Activated naive CD4-positive, alpha-beta T cell treated with anti-CD3 and anti-CD28 coated beads, Interleukin-2, amount 10 ng/mL, durations not matched to agents 7 days and 5 days (primary cell): ENCODE results near the gene OR4A16.

Experiments
- CTCF ChIA-PET: fragments of 350-600 bp; sonication (Branson Sonifier 250); formaldehyde crosslinking; loops from one replicate; lab custom pipeline; 2021; ENCODE audit warnings: antibody characterized with exemption; lab: Charles Lee
- DNase-seq: peaks from one replicate; pipeline ENCODE4 v3.0.0-alpha.2; 2020
- H3K27ac Mint-ChIP-seq: one replicate; pipeline ENCODE4 v1.8.0; 2021; ENCODE audit warnings: mild to moderate bottlenecking, moderate library complexity, mixed read lengths
- H3K27me3 Mint-ChIP-seq: one replicate; pipeline ENCODE4 v1.8.0; 2021; ENCODE audit warnings: mild to moderate bottlenecking, mixed read lengths
- H3K36me3 Mint-ChIP-seq: one replicate; pipeline ENCODE4 v1.8.0; 2021; ENCODE audit warnings: mixed read lengths
- H3K4me1 Mint-ChIP-seq: one replicate; pipeline ENCODE4 v1.8.0; 2021; ENCODE audit warnings: mixed read lengths
- H3K4me3 Mint-ChIP-seq: one replicate; pipeline ENCODE4 v1.8.0; 2021; ENCODE audit warnings: mild to moderate bottlenecking, moderate library complexity, mixed read lengths
- H3K9me3 Mint-ChIP-seq: one replicate; pipeline ENCODE4 v1.8.0; 2021; ENCODE audit warnings: mixed read lengths

Gene OR4A16, protein sequence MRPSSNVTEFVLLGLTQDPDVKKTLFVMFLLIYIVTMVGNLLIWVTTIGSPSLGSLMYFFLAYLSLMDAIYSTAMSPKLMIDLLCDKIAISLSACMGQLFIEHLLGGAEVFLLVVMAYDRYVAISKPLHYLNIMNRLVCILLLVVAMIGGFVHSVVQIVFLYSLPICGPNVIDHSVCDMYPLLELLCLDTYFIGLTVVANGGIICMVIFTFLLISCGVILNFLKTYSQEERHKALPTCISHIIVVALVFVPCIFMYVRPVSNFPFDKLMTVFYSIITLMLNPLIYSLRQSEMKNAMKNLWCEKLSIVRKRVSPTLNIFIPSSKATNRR

DNA sequence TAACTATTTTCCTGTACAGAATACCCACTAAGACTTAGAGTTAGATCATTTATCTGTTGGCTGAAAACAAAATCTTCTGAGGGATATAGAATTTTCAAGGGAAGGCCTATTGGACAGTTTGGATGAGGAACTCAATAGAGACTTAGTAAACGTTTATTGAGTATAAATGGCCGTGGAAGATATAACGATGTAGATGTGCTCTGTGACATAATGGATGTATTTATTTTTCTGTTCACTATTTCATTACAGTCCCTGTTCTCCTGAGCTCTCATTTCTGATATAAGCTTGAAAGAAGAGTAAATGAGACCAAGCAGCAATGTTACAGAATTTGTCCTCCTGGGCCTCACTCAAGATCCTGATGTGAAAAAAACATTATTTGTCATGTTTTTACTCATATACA lies at the start of gene OR4A16:
OR4A16 (plus strand) TSS at position 301 of the 400 bp plus-strand sequence; CDS start at position 301, 0 bp downstream.
- no peaks in the 10 kb centered on the region for H3K27me3 Mint-ChIP-seq
- CTCF ChIA-PET: no interaction called here

DNA sequence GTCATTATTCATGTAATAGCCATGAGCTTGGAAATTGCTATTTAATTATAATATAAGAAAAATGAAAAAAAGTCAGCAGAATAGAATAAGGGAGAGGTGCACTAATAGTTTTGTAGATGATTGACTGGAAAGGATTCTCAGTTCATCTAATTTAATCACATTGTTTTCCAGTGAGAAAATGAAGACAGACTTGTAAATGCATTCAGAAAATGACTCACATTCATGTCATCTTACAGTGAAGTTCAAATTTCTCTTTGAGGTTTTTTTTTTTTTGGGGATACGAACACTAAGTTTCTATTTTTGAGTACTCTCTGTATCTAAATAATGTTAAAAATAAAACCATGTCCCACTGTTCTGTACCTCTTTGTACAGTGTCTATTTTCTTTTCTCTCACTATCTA lies 18.5 kb upstream of the OR4A16 start:
- peaks cover 23% of the 10 kb centered on the region for H3K9me3 Mint-ChIP-seq
- H3K4me3 Mint-ChIP-seq: no peak overlapping the region
- H3K4me1 Mint-ChIP-seq: no peaks in the 10 kb centered on the region
- H3K27ac Mint-ChIP-seq: no peak overlapping the region
- H3K36me3 Mint-ChIP-seq: no peaks in the 10 kb centered on the region
- CTCF ChIA-PET: no interaction called here
- no peaks in the 10 kb centered on the region for H3K27me3 Mint-ChIP-seq
- DNase-seq: no peak

More for the DNA sequence above, at the start of gene OR4A16:
- Mint-ChIP-seq H3K4me1 (no peaks in the 10 kb centered on the region), H3K27ac (no peak within 1 kb of the TSS), H3K9me3 (peaks cover 19% of the 10 kb centered on the region), H3K36me3 (no peaks in the 10 kb centered on the region), H3K4me3 (no peak within 1 kb of the TSS)
- DNase-seq: no peak

DNA sequence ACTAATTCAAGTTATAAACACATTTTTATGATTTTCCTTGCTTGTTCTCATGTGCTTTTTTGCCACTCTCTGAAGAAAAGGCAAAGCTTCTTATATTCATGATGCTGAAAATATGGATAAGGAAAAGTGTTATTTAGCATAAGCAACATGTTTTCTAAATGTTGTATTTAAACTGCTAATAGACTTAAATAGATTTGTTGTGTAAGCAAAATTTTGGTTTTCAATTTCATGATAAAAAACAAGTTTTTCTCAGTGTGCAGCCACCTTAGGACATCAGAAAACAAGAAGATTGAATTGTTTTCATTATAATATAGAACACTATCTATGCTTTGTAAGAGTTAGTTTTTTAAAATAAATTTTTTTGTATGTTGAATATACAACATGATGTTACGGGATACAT lies 2.3 kb downstream of the OR4A16 start:
- Mint-ChIP-seq H3K9me3 (peaks cover 27% of the 10 kb centered on the region), H3K36me3 (no peaks in the 10 kb centered on the region), H3K27ac (no peak overlapping the region), H3K4me3 (no peak overlapping the region), H3K4me1 (no peaks in the 10 kb centered on the region), H3K27me3 (no peaks in the 10 kb centered on the region)
- DNase-seq: no peak
- CTCF ChIA-PET: no interaction called here

DNA sequence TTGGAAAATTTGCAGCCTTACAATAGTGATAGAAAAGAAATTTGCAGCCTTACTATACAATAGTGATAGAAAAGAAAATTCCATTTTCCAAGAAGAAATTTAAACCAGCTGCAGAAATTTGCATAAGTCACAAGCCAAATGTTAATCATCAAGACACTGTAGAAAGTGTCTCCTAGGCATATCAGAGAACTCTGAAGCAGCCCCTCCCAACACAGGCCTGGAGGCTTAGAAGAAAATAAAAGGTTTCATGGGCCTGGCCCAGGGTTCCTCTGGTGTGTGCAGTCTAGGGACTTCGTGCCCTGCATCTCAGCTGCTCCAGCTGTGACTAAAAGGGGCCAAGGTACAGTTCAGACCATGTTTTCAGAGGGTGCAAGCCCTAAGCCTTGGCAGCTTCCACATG lies 6.0 kb downstream of the OR4A16 start:
- Mint-ChIP-seq H3K4me1 (no peaks in the 10 kb centered on the region), H3K36me3 (no peaks in the 10 kb centered on the region), H3K4me3 (no peak overlapping the region), H3K27ac (no peak overlapping the region), H3K27me3 (no peaks in the 10 kb centered on the region), H3K9me3 (peaks cover 19% of the 10 kb centered on the region)
- DNase-seq: no peak
- CTCF ChIA-PET: no interaction called here

DNA sequence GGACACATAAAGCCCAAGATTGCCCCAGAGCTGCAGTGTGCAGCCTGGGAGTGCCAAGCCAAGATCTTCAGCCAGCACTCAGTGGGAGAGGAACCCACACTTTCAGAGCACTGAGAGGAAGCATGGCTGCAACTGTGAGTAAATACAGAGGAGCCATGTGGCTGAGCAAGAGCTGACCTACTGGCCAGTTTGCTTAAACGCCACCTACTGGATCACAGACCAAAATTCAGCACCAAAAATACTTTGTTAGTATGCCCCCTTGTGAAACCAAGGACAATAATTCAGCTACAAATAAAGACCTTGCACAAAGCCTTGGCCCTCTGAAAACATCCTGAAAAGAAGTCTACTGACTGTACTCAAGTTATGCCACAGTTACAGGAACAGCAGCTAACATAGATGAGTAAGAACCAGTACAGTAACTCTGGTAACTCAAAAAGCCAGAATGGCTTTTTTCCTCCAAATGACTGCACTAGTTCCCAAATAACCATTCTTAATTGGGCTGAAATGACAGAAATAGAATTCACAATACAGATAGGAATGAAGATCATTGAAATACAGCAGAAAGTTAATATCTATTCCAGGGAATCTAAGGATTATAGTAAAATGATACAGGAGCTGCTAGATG lies 14.7 kb downstream of the OR4A16 start:
- Mint-ChIP-seq H3K4me3 (no peak overlapping the region), H3K9me3 (peaks cover 25% of the 10 kb centered on the region), H3K27ac (no peak overlapping the region), H3K36me3 (no peaks in the 10 kb centered on the region), H3K4me1 (no peaks in the 10 kb centered on the region), H3K27me3 (no peaks in the 10 kb centered on the region)
- DNase-seq: no peak
- CTCF ChIA-PET: no interaction called here

DNA sequence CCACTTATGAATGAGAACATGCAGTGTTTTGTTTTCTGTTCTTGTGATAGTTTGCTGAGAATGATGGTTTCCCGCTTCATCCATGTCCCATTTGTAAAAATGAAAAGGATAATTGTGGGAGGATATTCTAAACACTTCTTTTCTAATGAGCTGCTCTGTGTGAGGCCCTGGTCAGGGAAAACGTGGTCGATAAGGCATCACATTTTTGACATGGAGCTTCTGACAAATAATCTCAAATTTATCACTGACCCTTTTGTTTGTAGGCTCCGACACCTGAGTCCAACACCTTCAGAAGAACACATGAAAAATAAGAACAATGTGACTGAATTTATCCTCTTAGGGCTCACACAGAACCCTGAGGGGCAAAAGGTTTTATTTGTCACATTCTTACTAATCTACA lies 24.7 kb downstream of the OR4A16 start, which contains the start of gene OR4A15:
OR4A15 (plus strand) TSS at position 301 of the 400 bp plus-strand sequence; CDS start at position 301, 0 bp downstream.
- CTCF ChIA-PET: no interaction called here
- no peak for DNase-seq
- Mint-ChIP-seq H3K4me1 (no peaks in the 10 kb centered on the region), H3K36me3 (no peaks in the 10 kb centered on the region), H3K27me3 (no peaks in the 10 kb centered on the region), H3K9me3 (peaks cover 17% of the 10 kb centered on the region), H3K4me3 (no peak within 1 kb of the TSS), H3K27ac (no peak within 1 kb of the TSS)
